ENCODE results near the gene TRMT112. TPM values are rescaled to one million over a fixed set of nuclear protein-coding genes. Genes with fewer than 3 reads are reported as not detected.

Gene TRMT112
- polyA plus RNA-seq, 1 experiment = 154 TPM

DNA sequence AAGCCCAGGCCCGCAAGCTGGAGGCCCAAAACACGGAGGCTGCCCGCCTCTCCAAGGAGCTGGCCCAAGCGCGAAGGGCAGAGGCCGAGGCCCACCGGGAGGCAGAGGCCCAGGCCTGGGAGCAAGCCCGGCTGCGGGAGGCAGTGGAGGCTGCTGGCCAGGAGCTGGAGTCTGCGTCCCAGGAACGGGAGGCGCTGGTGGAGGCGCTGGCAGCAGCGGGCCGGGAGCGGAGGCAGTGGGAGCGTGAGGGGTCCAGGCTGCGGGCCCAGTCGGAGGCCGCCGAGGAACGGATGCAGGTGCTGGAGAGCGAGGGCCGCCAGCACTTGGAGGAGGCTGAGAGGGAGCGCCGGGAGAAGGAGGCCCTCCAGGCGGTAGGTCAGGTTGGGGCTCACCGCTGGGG is 27.4 kb upstream of the TRMT112 start:
- ChIA-PET CTCF (interaction anchor here (6.7 kb wide), 1 partner anchor 11 kb away, joined by 71 read pairs; no protein-coding TSS in a partner anchor), POLR2A (no interaction called here)

DNA sequence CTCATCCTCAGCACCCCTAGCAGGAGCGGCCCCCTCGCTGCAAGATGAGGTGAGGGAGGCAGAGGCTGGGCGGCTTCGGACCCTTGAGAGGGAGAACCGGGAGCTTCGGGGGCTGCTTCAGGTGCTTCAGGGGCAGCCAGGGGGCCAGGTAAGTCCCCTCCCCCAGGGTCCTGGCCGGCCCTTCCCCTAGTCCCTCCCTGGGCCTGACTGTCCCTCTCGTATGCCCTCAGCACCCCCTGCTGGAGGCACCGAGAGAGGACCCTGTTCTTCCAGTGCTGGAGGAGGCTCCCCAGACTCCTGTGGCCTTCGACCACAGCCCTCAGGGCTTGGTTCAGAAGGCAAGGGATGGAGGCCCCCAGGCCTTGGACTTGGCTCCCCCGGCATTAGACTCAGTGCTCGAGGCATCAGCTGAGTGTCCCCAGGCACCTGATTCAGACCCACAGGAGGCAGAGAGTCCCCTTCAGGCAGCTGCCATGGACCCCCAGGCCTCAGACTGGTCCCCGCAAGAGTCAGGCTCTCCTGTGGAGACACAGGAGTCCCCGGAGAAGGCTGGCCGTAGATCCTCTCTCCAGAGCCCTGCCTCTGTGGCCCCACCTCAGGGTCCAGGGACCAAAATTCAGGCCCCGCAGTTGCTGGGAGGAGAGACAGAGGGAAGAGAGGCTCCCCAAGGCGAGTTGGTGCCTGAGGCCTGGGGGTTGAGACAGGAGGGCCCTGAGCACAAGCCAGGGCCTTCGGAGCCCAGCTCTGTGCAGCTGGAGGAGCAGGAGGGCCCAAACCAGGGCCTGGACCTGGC is 26.6 kb upstream of the TRMT112 start:
- TF ChIP-seq, protein P1, sequence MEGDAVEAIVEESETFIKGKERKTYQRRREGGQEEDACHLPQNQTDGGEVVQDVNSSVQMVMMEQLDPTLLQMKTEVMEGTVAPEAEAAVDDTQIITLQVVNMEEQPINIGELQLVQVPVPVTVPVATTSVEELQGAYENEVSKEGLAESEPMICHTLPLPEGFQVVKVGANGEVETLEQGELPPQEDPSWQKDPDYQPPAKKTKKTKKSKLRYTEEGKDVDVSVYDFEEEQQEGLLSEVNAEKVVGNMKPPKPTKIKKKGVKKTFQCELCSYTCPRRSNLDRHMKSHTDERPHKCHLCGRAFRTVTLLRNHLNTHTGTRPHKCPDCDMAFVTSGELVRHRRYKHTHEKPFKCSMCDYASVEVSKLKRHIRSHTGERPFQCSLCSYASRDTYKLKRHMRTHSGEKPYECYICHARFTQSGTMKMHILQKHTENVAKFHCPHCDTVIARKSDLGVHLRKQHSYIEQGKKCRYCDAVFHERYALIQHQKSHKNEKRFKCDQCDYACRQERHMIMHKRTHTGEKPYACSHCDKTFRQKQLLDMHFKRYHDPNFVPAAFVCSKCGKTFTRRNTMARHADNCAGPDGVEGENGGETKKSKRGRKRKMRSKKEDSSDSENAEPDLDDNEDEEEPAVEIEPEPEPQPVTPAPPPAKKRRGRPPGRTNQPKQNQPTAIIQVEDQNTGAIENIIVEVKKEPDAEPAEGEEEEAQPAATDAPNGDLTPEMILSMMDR (IDR thresholded peaks at IDR 0.05; ENCODE audit: insufficient read depth, low read depth, low read length) = peak; percentile 28; the same call in 1 of the 2 replicates
- ChIA-PET POLR2A (no interaction called here), CTCF (interaction anchor here (2.9 to 6.7 kb wide), 2 partner anchors 11 to 93 kb away, joined by 15 to 71 read pairs; partner anchors contain the start of gene PLCB3)
- H3K4me3 ChIP-seq (ENCODE audit: low read depth, low read length) = no peak overlapping the region
- DNase-seq (ENCODE audit: low read depth) = no peak
- H3K36me3 ChIP-seq (ENCODE audit: control insufficient read depth, insufficient read depth, low read length) = no peaks in the 10 kb centered on the region
- H3K27me3 ChIP-seq (ENCODE audit: control insufficient read depth, insufficient read depth, low read length) = peaks cover 1% of the 10 kb centered on the region

More for the DNA sequence above, 27.4 kb upstream of the TRMT112 start:
- H3K4me3 ChIP-seq (ENCODE audit: low read depth, low read length) = no peak overlapping the region
- TF ChIP-seq, protein P1 (IDR thresholded peaks at IDR 0.05; ENCODE audit: insufficient read depth, low read depth, low read length) = no peak
- no peaks in the 10 kb centered on the region for H3K36me3 ChIP-seq (ENCODE audit: control insufficient read depth, insufficient read depth, low read length)
- peaks cover 1% of the 10 kb centered on the region for H3K27me3 ChIP-seq (ENCODE audit: control insufficient read depth, insufficient read depth, low read length)
- DNase-seq (ENCODE audit: low read depth) = no peak

DNA sequence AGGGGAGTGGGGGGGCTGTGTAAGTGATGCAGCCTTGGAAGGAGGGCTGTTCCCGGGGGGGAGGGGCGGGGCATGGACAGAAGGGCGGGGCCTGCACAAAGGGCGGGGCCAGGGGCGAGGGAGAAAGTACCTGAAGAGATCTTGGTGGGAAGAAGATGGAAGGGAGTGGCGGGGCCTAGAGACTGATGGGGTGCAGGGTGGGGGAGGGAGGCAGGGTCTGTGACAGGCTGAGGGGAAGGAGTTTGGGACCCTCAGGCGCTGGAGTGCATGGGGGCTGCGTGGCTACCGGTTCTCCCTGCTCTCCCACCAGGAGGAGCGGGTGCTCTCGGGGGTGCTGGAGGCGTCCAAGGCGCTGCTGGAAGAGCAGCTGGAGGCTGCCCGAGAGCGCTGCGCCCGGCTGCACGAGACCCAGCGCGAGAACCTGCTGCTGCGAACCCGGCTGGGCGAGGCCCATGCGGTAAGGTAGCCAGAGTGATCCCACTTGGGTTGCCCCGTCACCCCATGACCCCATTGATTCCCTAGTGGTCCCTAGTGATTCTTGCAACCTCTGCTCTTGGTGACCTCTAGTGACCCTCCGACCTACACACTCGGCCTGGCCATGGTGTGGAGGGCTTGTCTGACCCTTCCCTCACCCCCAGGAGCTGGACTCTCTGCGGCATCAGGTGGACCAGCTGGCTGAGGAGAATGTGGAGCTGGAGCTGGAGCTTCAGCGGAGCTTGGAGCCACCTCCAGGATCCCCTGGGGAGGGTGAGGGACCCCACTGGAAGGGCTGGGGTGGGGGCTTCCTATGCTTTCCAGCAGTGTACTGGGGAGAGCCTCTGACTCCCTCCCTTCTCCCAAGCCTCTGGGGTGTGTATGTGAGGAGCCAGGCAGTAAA is 25.7 kb upstream of the TRMT112 start:
- Histone ChIP-seq H3K27me3 (ENCODE audit: control insufficient read depth, insufficient read depth, low read length) (peaks cover 1% of the 10 kb centered on the region; the same call in 1 of the 2 replicates), H3K36me3 (ENCODE audit: control insufficient read depth, insufficient read depth, low read length) (no peaks in the 10 kb centered on the region), H3K4me3 (ENCODE audit: low read depth, low read length) (peak overlapping the region; percentile 20)
- POLR2A ChIA-PET = interaction anchor here (0.6 to 0.9 kb wide), 3 partner anchors 12 to 25 kb away, joined by 3 to 24 read pairs (median 10); partner anchors contain the start of gene PRDX5
- CTCF ChIA-PET = interaction anchor here (1.0 to 6.7 kb wide), 8 partner anchors 11 to 346 kb away, joined by 3 to 71 read pairs (median 4); partner anchors contain the start of genes CATSPERZ and PLCB3
- TF ChIP-seq, protein P1 (IDR thresholded peaks at IDR 0.05; ENCODE audit: insufficient read depth, low read depth, low read length) = no peak
- no peak for DNase-seq (ENCODE audit: low read depth)

DNA sequence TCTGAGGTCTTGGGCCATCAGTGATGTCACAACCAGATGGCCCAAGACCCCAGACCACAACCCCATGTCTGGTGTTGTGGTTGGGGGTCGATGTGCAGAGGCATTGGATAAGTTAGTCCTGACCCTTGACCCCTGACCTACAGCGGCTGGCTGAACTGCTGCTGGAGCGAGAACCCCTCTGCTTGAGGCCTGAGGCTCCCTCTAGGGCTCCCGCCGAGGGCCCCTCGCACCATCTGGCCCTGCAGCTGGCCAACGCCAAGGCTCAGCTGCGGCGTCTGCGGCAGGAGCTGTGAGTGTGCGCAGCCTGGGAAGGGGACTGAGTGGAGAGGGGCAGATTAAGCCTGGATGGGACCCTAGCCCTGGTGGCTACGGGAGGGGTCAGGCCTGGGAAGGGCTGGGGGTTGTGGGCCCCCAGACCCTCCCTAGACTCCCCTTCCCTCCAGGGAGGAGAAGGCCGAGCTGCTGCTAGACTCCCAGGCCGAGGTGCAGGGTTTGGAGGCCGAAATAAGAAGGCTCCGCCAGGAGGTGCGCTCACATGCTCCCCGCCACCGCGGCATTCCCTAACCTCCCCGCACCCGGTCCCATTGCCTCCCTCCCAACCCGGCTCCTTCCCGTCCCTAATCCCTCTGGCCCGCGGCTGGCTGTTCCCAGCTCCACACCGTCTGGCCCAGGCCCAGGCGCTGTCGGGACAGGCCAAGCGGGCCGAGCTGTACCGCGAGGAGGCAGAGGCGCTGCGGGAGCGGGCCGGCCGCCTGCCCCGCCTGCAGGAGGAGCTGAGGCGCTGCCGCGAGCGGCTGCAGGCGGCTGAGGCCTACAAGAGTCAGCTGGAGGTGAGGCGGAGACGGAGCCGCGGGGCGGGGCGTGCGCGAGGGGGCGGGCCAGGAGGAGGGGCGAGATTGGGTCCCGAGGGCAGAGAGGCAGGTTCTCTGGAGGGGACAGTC is 24.8 kb upstream of the TRMT112 start:
- TF ChIP-seq, protein P1 (IDR thresholded peaks at IDR 0.05; ENCODE audit: insufficient read depth, low read depth, low read length) = peak; percentile 31; the same call in 1 of the 2 replicates
- Histone ChIP-seq H3K27me3 (ENCODE audit: control insufficient read depth, insufficient read depth, low read length) (peaks cover under 1% of the 10 kb centered on the region; the same call in 1 of the 2 replicates), H3K4me3 (ENCODE audit: low read depth, low read length) (peak overlapping the region; percentile 41), H3K36me3 (ENCODE audit: control insufficient read depth, insufficient read depth, low read length) (no peaks in the 10 kb centered on the region)
- DNase-seq (ENCODE audit: low read depth) = peak; percentile 40
- ChIA-PET CTCF (interaction anchor here (0.8 to 6.7 kb wide), 12 partner anchors 9 to 347 kb away, joined by 3 to 71 read pairs (median 4); partner anchors contain the start of genes CATSPERZ, PLCB3, PRDX5 and TRMT112), POLR2A (interaction anchor here (0.6 to 0.9 kb wide), 4 partner anchors 13 to 202 kb away, joined by 3 to 24 read pairs (median 7); partner anchors contain the start of gene PRDX5)
